Dermis microvascular lymphatic vessel endothelial cell (primary cell): ENCODE data around the gene ADAMTS9. TPM values are rescaled to one million over a fixed set of nuclear protein-coding genes. Genes with fewer than 3 reads are reported as not detected.

Experiments
- DNase-seq, 2 donors: peaks; one replicate each; pipeline versions ENCODE4 v3.0.0 to v3.0.0-alpha.2; 2010; ENCODE audit warnings: low read depth in 2 of 2
- total RNA-seq: library from RNA; depleted of rRNA; stranded (reverse); fragments of >200 nt; gene quantifications from 2 replicates; pipeline ENCODE4 v1.2.1, GENCODE V29; 2014

Gene ADAMTS9
- total RNA-seq, 1 donor from 2014 or later: 33.4 TPM

GRCh38 chr3:64621726-64622395, 65.9 kb downstream of the ADAMTS9 start:
- DNase-seq: no peak

- DNase-seq: no peak
Measured at GRCh38 chr3:64621275-64621674, 66.5 kb downstream of the ADAMTS9 start.

- DNase-seq: no peak
Measured at GRCh38 chr3:64620020-64620419, 67.8 kb downstream of the ADAMTS9 start.

GRCh38 chr3:64619216-64619615, 68.6 kb downstream of the ADAMTS9 start:
- no peak for DNase-seq

GRCh38 chr3:64617610-64618009, 70.2 kb downstream of the ADAMTS9 start:
- DNase-seq: peak in 1 of 2 donors; percentile 43

GRCh38 chr3:64616953-64617352, 70.8 kb downstream of the ADAMTS9 start:
- DNase-seq: peak; percentile 98 to 99

- no peak for DNase-seq
Measured at GRCh38 chr3:64612916-64613526, 74.8 kb downstream of the ADAMTS9 start.

- no peak for DNase-seq
Measured at GRCh38 chr3:64612082-64612860, 75.5 kb downstream of the ADAMTS9 start.

GRCh38 chr3:64608741-64609140, 79.1 kb downstream of the ADAMTS9 start:
- no peak for DNase-seq

- DNase-seq: no peak
Measured at GRCh38 chr3:64607032-64607551, 80.7 kb downstream of the ADAMTS9 start.

GRCh38 chr3:64604313-64604712, 83.5 kb downstream of the ADAMTS9 start:
- DNase-seq: no peak

GRCh38 chr3:64601824-64602223, 86.0 kb downstream of the ADAMTS9 start:
- no peak for DNase-seq

GRCh38 chr3:64600246-64600950, 87.4 kb downstream of the ADAMTS9 start:
- DNase-seq: no peak

- no peak for DNase-seq
Measured at GRCh38 chr3:64599651-64600050, 88.1 kb downstream of the ADAMTS9 start.

GRCh38 chr3:64595253-64595694, 92.5 kb downstream of the ADAMTS9 start:
- DNase-seq: peak; percentile 96 to 97

- DNase-seq: no peak
Measured at GRCh38 chr3:64594134-64594533, 93.7 kb downstream of the ADAMTS9 start.

- DNase-seq: peak in 1 of 2 donors; percentile 5
Measured at GRCh38 chr3:64593350-64593749, 94.5 kb downstream of the ADAMTS9 start.

- DNase-seq: no peak
Measured at GRCh38 chr3:64591615-64592014, 96.2 kb downstream of the ADAMTS9 start.

- no peak for DNase-seq
Measured at GRCh38 chr3:64588380-64588779, 99.4 kb downstream of the ADAMTS9 start.

GRCh38 chr3:64586952-64587351, 100.8 kb downstream of the ADAMTS9 start:
- DNase-seq: no peak

- DNase-seq: no peak
Measured at GRCh38 chr3:64584179-64584578, 103.6 kb downstream of the ADAMTS9 start.

- DNase-seq: no peak
Measured at GRCh38 chr3:64578797-64579196, 109.0 kb downstream of the ADAMTS9 start.
